Gastroesophageal sphincter (tissue), 4 donors: Measurements from ENCODE around the gene PLEKHG4B. TPM values are rescaled to one million over a fixed set of nuclear protein-coding genes. Genes with fewer than 3 reads are reported as not detected.

Experiments
- ATAC-seq: fragments of 150-250 bp; one replicate; pipeline ENCODE4 v1.9.1; 2016; ENCODE audit warnings: mild to moderate bottlenecking, moderate library complexity
- H3K27ac ChIP-seq, 4 donors: fragments of 200-600 bp; sonication (generic) in 3 of 4; 1 replicate in 3 of 4; 2 replicates in 1 of 4; pipeline ENCODE4 v1.5.1; 2016 to 2019
- H3K27me3 ChIP-seq: fragments of 200-600 bp; sonication (generic); one replicate; pipeline ENCODE4 v1.5.1; 2019
- H3K36me3 ChIP-seq, 2 donors: fragments of 200-600 bp; sonication (generic); one replicate each; pipeline ENCODE4 v1.5.1; 2019; ENCODE audit warnings: control low read depth in 1 of 2
- H3K4me1 ChIP-seq, 3 donors: fragments of 200-600 bp; sonication (generic); 1 replicate in 2 of 3; 2 replicates in 1 of 3; pipeline ENCODE4 v1.5.1; 2016 to 2019; ENCODE audit warnings: control low read depth in 2 of 3
- H3K4me3 ChIP-seq, 2 donors: fragments of 200-600 bp; sonication (generic); one replicate each; pipeline ENCODE4 v1.5.1; 2019; ENCODE audit warnings: mild to moderate bottlenecking in 1 of 2, moderate library complexity in 1 of 2
- H3K9me3 ChIP-seq, 3 donors: fragments of 200-600 bp; sonication (generic); one replicate each; pipeline ENCODE4 v1.5.1; 2017 to 2019; ENCODE audit warnings: control low read depth in 2 of 3
- EP300 ChIP-seq: sonication (generic); formaldehyde crosslinking; IDR thresholded peaks from one replicate; pipeline ENCODE4 v1.6.1; 2017; ENCODE audit warnings: antibody characterized with exemption, mild to moderate bottlenecking
- POLR2A ChIP-seq, 2 donors: fragments of 450-650 bp; IDR thresholded peaks; one replicate each; pipeline ENCODE4 v1.6.1; 2017; ENCODE audit warnings: antibody characterized with exemption in 2 of 2, mild to moderate bottlenecking in 2 of 2, moderate library complexity in 1 of 2
- POLR2AphosphoS5 ChIP-seq: sonication (generic); formaldehyde crosslinking; IDR thresholded peaks from one replicate; pipeline ENCODE4 v1.6.1; 2017; ENCODE audit warnings: antibody characterized with exemption
- WGBS, 2 donors: methylation state at CpG; one replicate each; pipeline ENCODE4 v1.1.5; 2018; ENCODE audit warnings: low coverage in 1 of 2; 5-methylcytosine and 5-hydroxymethylcytosine counted together
- total RNA-seq, 4 donors: library from RNA; depleted of rRNA; stranded (reverse); fragments of >200 nt; gene quantifications; one replicate each; pipeline ENCODE4 v1.1.0, GENCODE V29; 2016
- TF ChIP-seq, protein P1 (sequence below), 4 experiments: fragments of 200-600 bp in 2 of 4; fragments of 450-650 bp in 2 of 4; sonication (generic) in 1 of 4; IDR thresholded peaks; one replicate each; pipeline ENCODE4 v1.5.1; 2017 to 2019; ENCODE audit warnings: antibody characterized with exemption in 4 of 4, mild to moderate bottlenecking in 2 of 4, moderate library complexity in 2 of 4

PLEKHG4B gene
- total RNA-seq, 4 donors from 2014 or later, result under 0.01 to 0.66 (median 0.15) TPM; not detected in 1

DNA sequence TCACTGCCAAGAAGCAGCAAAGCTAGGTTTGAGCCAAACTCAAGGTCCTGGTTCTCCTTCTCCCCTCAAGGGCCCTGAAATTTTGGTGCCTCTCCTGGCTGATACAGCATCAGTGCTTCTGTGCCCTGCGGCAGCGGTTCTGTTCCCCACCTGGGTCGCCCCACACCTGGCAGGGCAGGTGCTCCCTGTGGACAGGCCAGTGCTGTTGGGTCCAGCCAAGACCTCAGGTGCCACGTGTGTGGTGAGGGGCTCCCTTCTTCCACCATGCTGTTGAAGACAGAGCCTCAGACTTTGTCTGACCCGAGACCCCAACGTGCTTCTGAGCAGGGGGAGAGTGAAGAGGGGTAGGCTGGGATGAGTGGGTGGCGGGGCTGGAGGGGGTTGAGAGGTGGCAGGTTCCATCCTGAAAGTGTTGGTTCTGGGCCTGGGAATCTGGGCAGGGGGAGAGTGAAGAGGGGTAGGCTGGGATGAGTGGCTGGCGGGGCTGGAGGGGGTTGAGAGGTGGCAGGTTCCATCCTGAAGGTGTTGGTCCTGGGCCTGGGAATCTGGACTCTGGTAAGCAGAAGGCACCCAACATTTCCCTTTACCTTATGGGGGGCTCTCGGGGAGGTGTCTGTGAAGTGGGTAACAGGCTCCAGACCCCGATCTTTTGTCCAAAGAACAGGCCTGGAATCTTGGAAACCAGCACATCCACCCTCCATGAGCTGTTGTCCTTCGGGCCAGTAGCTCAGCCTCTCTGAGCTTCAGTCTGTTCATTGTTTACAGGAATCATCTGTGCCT is 2.3 kb downstream of the PLEKHG4B start:
- Histone ChIP-seq H3K4me1 (peaks cover 0 to 15% (median 4%) of the 10 kb centered on the region in 3 donors), H3K9me3 (no peaks in the 10 kb centered on the region), H3K4me3 (no peak overlapping the region), H3K36me3 (no peaks in the 10 kb centered on the region), H3K27ac (no peak overlapping the region), H3K27me3 (peaks cover 98% of the 10 kb centered on the region)
- no peak for ATAC-seq
- TF ChIP-seq POLR2A (IDR thresholded peaks at IDR 0.05) (no peak), POLR2AphosphoS5 (no peak), EP300 (no peak)
- TF ChIP-seq, protein P1, sequence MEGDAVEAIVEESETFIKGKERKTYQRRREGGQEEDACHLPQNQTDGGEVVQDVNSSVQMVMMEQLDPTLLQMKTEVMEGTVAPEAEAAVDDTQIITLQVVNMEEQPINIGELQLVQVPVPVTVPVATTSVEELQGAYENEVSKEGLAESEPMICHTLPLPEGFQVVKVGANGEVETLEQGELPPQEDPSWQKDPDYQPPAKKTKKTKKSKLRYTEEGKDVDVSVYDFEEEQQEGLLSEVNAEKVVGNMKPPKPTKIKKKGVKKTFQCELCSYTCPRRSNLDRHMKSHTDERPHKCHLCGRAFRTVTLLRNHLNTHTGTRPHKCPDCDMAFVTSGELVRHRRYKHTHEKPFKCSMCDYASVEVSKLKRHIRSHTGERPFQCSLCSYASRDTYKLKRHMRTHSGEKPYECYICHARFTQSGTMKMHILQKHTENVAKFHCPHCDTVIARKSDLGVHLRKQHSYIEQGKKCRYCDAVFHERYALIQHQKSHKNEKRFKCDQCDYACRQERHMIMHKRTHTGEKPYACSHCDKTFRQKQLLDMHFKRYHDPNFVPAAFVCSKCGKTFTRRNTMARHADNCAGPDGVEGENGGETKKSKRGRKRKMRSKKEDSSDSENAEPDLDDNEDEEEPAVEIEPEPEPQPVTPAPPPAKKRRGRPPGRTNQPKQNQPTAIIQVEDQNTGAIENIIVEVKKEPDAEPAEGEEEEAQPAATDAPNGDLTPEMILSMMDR (IDR thresholded peaks at IDR 0.05), result no peak
- WGBS, 2 donors, result 97 to 100% methylated on average over 1 to 4 of the region's 11 CpGs

DNA sequence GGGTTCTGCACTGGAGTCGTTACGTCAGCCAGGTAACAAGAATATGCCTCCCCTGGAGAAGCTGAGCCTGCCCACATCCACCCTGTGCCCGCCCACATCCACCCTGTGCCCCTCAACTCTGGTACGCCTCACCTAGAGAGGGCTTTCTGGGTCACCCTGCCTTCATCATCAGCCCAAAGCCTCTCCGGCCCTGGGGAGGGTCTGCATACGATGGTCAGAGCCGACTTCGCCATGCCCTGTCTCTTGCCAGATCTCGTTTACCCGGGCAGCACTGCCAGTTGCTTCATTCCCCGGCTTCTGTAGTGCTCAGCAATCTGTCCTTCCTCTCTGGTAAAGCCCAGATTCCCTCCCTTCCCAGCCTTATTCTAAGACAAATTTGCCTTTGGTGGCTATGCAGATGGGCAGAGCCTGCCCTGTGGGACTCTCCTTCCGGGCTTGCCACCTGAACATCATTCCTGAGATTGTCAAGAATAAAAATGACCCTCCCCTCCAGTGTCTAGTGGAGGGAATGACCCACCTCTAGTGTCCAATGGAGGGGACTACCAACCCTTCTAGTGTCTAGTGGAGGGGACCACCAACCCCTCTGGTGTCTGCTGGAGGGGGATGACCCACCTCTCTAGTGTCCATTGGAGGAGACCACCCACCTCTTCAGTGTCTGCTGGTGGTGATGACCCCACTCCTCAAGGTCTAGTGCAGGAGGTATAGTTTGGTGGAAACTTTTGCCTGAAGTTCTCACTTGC is 3.4 kb downstream of the PLEKHG4B start:
- Histone ChIP-seq H3K36me3 (no peaks in the 10 kb centered on the region), H3K9me3 (no peaks in the 10 kb centered on the region), H3K4me3 (no peak overlapping the region), H3K27ac (no peak overlapping the region), H3K27me3 (peaks cover 97% of the 10 kb centered on the region), H3K4me1 (peaks cover 0 to 15% (median 4%) of the 10 kb centered on the region in 3 donors)
- TF ChIP-seq, protein P1 (IDR thresholded peaks at IDR 0.05), result no peak
- TF ChIP-seq POLR2A (IDR thresholded peaks at IDR 0.05), result no peak
- no peak for TF ChIP-seq EP300
- TF ChIP-seq POLR2AphosphoS5, result no peak
- 83 to 100% methylated on average over 1 to 7 of the region's 12 CpGs for WGBS, 2 donors
- ATAC-seq, result no peak

DNA sequence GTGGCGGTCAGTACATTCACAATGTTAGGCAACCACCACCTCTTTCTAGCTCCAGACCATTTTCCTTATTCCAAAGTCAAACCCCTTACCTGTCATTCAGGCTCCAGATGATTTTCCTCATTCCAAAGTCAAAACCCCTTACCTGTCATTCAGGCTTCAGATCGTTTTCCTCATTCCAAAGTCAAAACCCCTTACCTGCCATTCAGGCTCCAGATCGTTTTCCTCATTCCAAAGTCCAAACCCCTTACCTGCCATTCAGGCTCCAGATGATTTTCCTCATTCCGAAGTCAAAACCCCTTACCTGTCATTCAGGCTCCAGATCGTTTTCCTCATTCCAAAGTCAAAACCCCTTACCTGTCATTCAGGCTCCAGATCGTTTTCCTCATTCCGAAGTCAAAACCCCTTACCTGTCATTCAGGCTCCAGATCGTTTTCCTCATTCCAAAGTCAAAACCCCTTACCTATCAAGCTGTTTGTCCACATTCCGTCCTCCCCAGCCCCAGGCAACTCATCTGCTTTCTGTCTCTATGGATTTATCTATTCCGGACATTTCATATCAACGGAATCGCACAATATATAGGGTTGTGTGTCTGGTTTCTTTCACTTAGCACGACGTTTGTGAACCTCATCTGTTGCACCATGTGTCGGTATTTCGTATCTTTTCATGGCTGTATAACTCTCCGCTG is 5.2 kb downstream of the PLEKHG4B start:
- H3K9me3 ChIP-seq, result no peaks in the 10 kb centered on the region
- H3K4me1 ChIP-seq, result peaks cover 0 to 8% (median 0%) of the 10 kb centered on the region in 3 donors
- H3K27me3 ChIP-seq, result peaks cover 80% of the 10 kb centered on the region
- TF ChIP-seq POLR2A (IDR thresholded peaks at IDR 0.05), result no peak
- no peak for TF ChIP-seq EP300
- no peak for TF ChIP-seq POLR2AphosphoS5
- TF ChIP-seq, protein P1 (IDR thresholded peaks at IDR 0.05), result no peak
- no peak overlapping the region for H3K4me3 ChIP-seq
- ATAC-seq, result no peak
- no peak overlapping the region for H3K27ac ChIP-seq
- WGBS, 2 donors, result 82 to 87% methylated on average over 15 to 17 of the region's 17 CpGs
- H3K36me3 ChIP-seq, result no peaks in the 10 kb centered on the region

DNA sequence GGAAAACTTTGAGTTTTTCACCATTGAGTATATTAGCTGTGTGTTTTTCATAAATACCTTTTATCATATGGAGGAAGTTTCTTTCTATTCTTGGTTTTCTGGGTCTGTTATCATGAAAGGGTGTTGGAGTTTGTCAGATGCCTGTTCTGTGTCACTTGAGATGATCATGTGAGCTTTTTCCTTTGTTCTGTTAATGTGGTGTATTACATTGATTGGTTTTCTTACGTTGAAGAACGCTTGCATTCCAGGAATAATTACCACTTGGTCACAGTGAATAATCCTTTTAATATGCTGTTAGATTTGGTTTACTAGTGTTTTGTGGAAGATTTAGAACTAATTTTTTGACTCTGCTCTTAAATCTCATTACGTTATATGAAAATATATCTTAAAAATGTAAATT is 7.8 kb downstream of the PLEKHG4B start:
- no peak for ATAC-seq
- TF ChIP-seq EP300, result no peak
- TF ChIP-seq, protein P1 (IDR thresholded peaks at IDR 0.05), result no peak
- no peak for TF ChIP-seq POLR2AphosphoS5
- TF ChIP-seq POLR2A (IDR thresholded peaks at IDR 0.05), result no peak
- Histone ChIP-seq H3K4me1 (no peaks in the 10 kb centered on the region), H3K27ac (no peak overlapping the region), H3K27me3 (peaks cover 57% of the 10 kb centered on the region), H3K36me3 (no peaks in the 10 kb centered on the region), H3K9me3 (no peaks in the 10 kb centered on the region), H3K4me3 (no peak overlapping the region)
- 61 to 63% methylated on average over 3 of the region's 3 CpGs for WGBS, 2 donors
